Right ventricle myocardium superior (tissue), 1 donor: ENCODE measurements around the gene TMEM220. TPM values are rescaled to one million over a fixed set of nuclear protein-coding genes. Genes with fewer than 3 reads are reported as not detected.
"Not testable (repeated sequence)": the region's sequence is repeated elsewhere in the genome, so short reads cannot be mapped to it uniquely, and the experiment has no call there.

Source experiments
- ATAC-seq: fragments of 200-7000 bp; cut with Tn5 transposase; one replicate; pipeline ENCODE4 v1.9.1; 2020; ENCODE audit warnings: mild to moderate bottlenecking; ENCODE audit not compliant: poor library complexity
- DNase-seq: peaks from one replicate; pipeline ENCODE4 v3.0.0-alpha.2; 2020
- intact Hi-C: fragments of 100-400 bp; cut with DNase I; formaldehyde crosslinking; loops from one replicate; pipeline ENCODE4 v1.11.2; 2022
- total RNA-seq: library from RNA; stranded (reverse); fragmentation: NEBNext Ultra II Directional; extraction: Animal tissue kit (Norgen Biotek cat#: 25700); gene quantifications from one replicate; pipeline ENCODE4 v1.2.1, GENCODE V29; 2021
- donor health status: DM: no; HTN: yes; CAD: no; lungs with severe emphysema.

The TMEM220 gene
- total RNA-seq, 1 donor from 2014 or later, result 7.6 TPM

GRCh38 chr17:10735821-10736220 lies 6.0 kb upstream of the TMEM220 start:
- intact Hi-C loops, result loop anchor here (2.0 kb wide), 1 partner anchor 109 kb away; no protein-coding TSS in a partner anchor
- ATAC-seq (no peak), DNase-seq (no peak)

- ATAC-seq, result no peak
- intact Hi-C loops, result no loop called here
- DNase-seq, result no peak
Measured at GRCh38 chr17:10735251-10735650, 5.4 kb upstream of the TMEM220 start.

- DNase-seq (no peak), ATAC-seq (no peak)
- intact Hi-C loops, result no loop called here
Measured at GRCh38 chr17:10733666-10734065, 3.8 kb upstream of the TMEM220 start.

- ATAC-seq, intact Hi-C loops, DNase-seq: not testable (repeated sequence)
Measured at GRCh38 chr17:10732121-10732520, 2.3 kb upstream of the TMEM220 start.

- DNase-seq (no peak), ATAC-seq (no peak)
- intact Hi-C loops, result no loop called here
Measured at GRCh38 chr17:10731408-10731879, 1.6 kb upstream of the TMEM220 start.

- ATAC-seq, DNase-seq: not testable (repeated sequence)
Measured at GRCh38 chr17:10730247-10730646, 424 bp upstream of the TMEM220 start.

GRCh38 chr17:10728331-10728892 lies 1.4 kb downstream of the TMEM220 start:
- ATAC-seq, result no peak
- no peak for DNase-seq
- intact Hi-C loops, result no loop called here

More at GRCh38 chr17:10730247-10730646, 424 bp upstream of the TMEM220 start:
- intact Hi-C loops, result not testable (repeated sequence)

GRCh38 chr17:10727192-10727591 lies 2.6 kb downstream of the TMEM220 start:
- no peak for DNase-seq
- ATAC-seq, result no peak
- intact Hi-C loops, result no loop called here

- no peak for ATAC-seq
- DNase-seq, result no peak
- intact Hi-C loops, result no loop called here
Measured at GRCh38 chr17:10726196-10726595, 3.6 kb downstream of the TMEM220 start.

- ATAC-seq (no peak), DNase-seq (no peak)
- intact Hi-C loops, result no loop called here
Measured at GRCh38 chr17:10725262-10725661, 4.6 kb downstream of the TMEM220 start.

GRCh38 chr17:10724546-10725195 lies 5.2 kb downstream of the TMEM220 start:
- intact Hi-C loops, result no loop called here
- ATAC-seq (no peak), DNase-seq (no peak)

GRCh38 chr17:10718547-10718946 lies 11.3 kb downstream of the TMEM220 start:
- intact Hi-C loops, result no loop called here
- DNase-seq, result no peak
- ATAC-seq, result no peak

- intact Hi-C loops, result no loop called here
- ATAC-seq, result no peak
- DNase-seq, result no peak
Measured at GRCh38 chr17:10716218-10716617, 13.6 kb downstream of the TMEM220 start.

- ATAC-seq (no peak), DNase-seq (no peak)
- intact Hi-C loops, result no loop called here
Measured at GRCh38 chr17:10713318-10713717, 16.5 kb downstream of the TMEM220 start.

- DNase-seq, result no peak
- ATAC-seq, result no peak
- intact Hi-C loops, result no loop called here
Measured at GRCh38 chr17:10705727-10706126, 24.1 kb downstream of the TMEM220 start.

GRCh38 chr17:10702574-10702973 lies 27.2 kb downstream of the TMEM220 start:
- no peak for DNase-seq
- ATAC-seq, result no peak
- intact Hi-C loops, result no loop called here

- DNase-seq, result no peak
Measured at GRCh38 chr17:10699856-10700255, 30.0 kb downstream of the TMEM220 start.

GRCh38 chr17:10698096-10698818 lies 31.6 kb downstream of the TMEM220 start:
- DNase-seq (no peak), ATAC-seq (peak; percentile 12)
- intact Hi-C loops, result no loop called here

More at GRCh38 chr17:10699856-10700255, 30.0 kb downstream of the TMEM220 start:
- intact Hi-C loops, result no loop called here
- ATAC-seq, result no peak

- intact Hi-C loops, result no loop called here
- DNase-seq, result peak; percentile 97
- ATAC-seq, result peak; percentile 100
Measured at GRCh38 chr17:10697092-10698081, 32.4 kb downstream of the TMEM220 start, which contains the start of the genes ADPRM and SCO1. Gene ADPRM (plus strand): TSS chr17:10697594. CDS start chr17:10704927, 7,333 bp downstream. Gene SCO1 (minus strand): TSS chr17:10697533. CDS start chr17:10697507, 26 bp downstream.
